ENCODE data around the gene ACOX3.
"Not testable (repeated sequence)": the region's sequence is repeated elsewhere in the genome, so short reads cannot be mapped to it uniquely, and the experiment has no call there.

Gene ACOX3

DNA sequence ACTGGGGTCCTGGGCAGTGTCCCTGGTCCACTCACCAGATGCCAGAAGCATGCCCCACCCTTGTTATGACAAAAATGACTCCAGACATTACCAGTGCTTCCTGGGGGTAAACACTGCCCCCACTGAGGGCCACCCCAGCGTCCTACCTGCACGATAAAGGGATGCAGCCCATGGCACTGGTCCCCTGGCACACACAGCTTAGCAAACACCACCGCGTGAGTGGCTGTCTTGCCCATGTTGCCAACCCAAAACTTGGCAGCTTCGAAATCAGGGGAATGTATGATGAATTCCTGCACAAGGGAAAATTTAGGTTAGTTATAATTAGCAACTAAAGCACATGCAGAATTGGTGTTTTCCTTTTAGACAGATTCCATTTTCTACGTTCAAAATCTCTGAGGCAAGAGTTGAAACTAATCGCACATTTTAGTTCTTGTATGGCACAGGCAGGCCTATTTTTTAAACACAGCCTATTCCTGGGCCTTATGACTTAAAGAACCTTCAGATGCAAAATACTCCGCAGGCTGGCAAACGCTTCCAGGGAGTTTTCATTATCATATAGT lies 30.4 kb downstream of the ACOX3 start:
- TF ChIP-seq ZFX (IDR thresholded peaks at IDR 0.05): no peak
- TF ChIP-seq CTCF (conservative IDR thresholded peaks at IDR 0.05): no peak
- no peak overlapping the region for H3K27ac ChIP-seq

- H3K27ac ChIP-seq: no peak overlapping the region
- TF ChIP-seq ZFX (IDR thresholded peaks at IDR 0.05): no peak
- TF ChIP-seq CTCF (conservative IDR thresholded peaks at IDR 0.05): no peak
Observed at GRCh38 chr4:8409264-8410065, 31.1 kb downstream of the ACOX3 start.

- no peak overlapping the region for H3K27ac ChIP-seq
- TF ChIP-seq CTCF (conservative IDR thresholded peaks at IDR 0.05) (no peak), ZFX (IDR thresholded peaks at IDR 0.05) (no peak)
Observed at GRCh38 chr4:8407756-8408155, 32.8 kb downstream of the ACOX3 start.

GRCh38 chr4:8407316-8407715 lies 33.2 kb downstream of the ACOX3 start:
- TF ChIP-seq CTCF (conservative IDR thresholded peaks at IDR 0.05) (peak; percentile 41; the same call in 1 of the 2 replicates), ZFX (IDR thresholded peaks at IDR 0.05) (no peak)

GRCh38 chr4:8406887-8407286 lies 33.6 kb downstream of the ACOX3 start:
- not testable (repeated sequence) for H3K27ac ChIP-seq
- TF ChIP-seq CTCF (conservative IDR thresholded peaks at IDR 0.05): peak; percentile 72

More at GRCh38 chr4:8407316-8407715, 33.2 kb downstream of the ACOX3 start:
- H3K27ac ChIP-seq: no peak overlapping the region

- no peak overlapping the region for H3K27ac ChIP-seq
- no peak for TF ChIP-seq CTCF (conservative IDR thresholded peaks at IDR 0.05)
- TF ChIP-seq ZFX (IDR thresholded peaks at IDR 0.05): no peak
Observed at GRCh38 chr4:8405516-8405875, 35.0 kb downstream of the ACOX3 start.

- no peak for TF ChIP-seq CTCF (conservative IDR thresholded peaks at IDR 0.05)
- TF ChIP-seq ZFX (IDR thresholded peaks at IDR 0.05): no peak
- no peak overlapping the region for H3K27ac ChIP-seq
Observed at GRCh38 chr4:8404791-8405515, 35.6 kb downstream of the ACOX3 start.
